HCT116 (cell line): ENCODE data around the gene ZNF189.

ENCODE experiments used
- CBX3 ChIP-seq: IDR thresholded peaks from 2 replicates; pipeline ENCODE4 v1.6.1; 2012; ENCODE audit warnings: low read depth
- EZH2 ChIP-seq: fragments of 200-600 bp; sonication (generic); IDR thresholded peaks from 2 replicates; pipeline ENCODE4 v1.6.1; 2017; ENCODE audit warnings: antibody characterized with exemption, mixed run types
- EZH2phosphoT487 ChIP-seq: fragments of 200-600 bp; IDR thresholded peaks from 2 replicates; pipeline ENCODE4 v1.6.1; 2018; ENCODE audit warnings: antibody characterized with exemption, borderline replicate concordance
- JUND ChIP-seq: IDR thresholded peaks from 2 replicates; pipeline ENCODE4 v1.6.1; 2012
- POLR2A ChIP-seq: IDR thresholded peaks from 2 replicates; pipeline ENCODE4 v1.7.0; 2011; ENCODE audit warnings: borderline replicate concordance; ENCODE audit not compliant: insufficient read depth, insufficient read length; ENCODE audit errors: extremely low read depth
- RAD21 ChIP-seq: IDR thresholded peaks from 2 replicates; pipeline ENCODE4 v1.6.1; 2012; ENCODE audit warnings: low read depth, mild to moderate bottlenecking
- SIN3A ChIP-seq: IDR thresholded peaks from 2 replicates; pipeline ENCODE4 v1.6.1; 2012; ENCODE audit warnings: low read depth
- ZNF274 ChIP-seq: fragments of 200-500 bp; sonication (Bioruptor generic); IDR thresholded peaks from 2 replicates; pipeline ENCODE4 v1.6.1; 2014; ENCODE audit warnings: mild to moderate bottlenecking, low read depth, low read length, inconsistent platforms
- TF ChIP-seq, protein P1 (sequence below), 3 experiments: fragments of 200-600 bp in 1 of 3; sonication (generic) in 1 of 3; IDR thresholded peaks in 2 of 3; conservative IDR thresholded peaks in 1 of 3; 2 replicates each; pipeline ENCODE4 v1.5.1; 2012 to 2017; ENCODE audit warnings: low read depth in 2 of 3, low read length in 2 of 3, antibody characterized with exemption in 1 of 3, borderline replicate concordance in 1 of 3, control low read depth in 1 of 3, mild to moderate bottlenecking in 1 of 3, mixed read lengths in 1 of 3, mixed run types in 1 of 3, moderate library complexity in 1 of 3; ENCODE audit not compliant: insufficient read depth in 1 of 3
- TF ChIP-seq, protein P2 (sequence below): IDR thresholded peaks from 2 replicates; pipeline ENCODE4 v1.6.1; 2012
- TF ChIP-seq, protein P3 (sequence below): IDR thresholded peaks from 2 replicates; pipeline ENCODE4 v1.6.1; 2012; ENCODE audit warnings: low read depth

GRCh38 chr9:101350285-101350684, 48.4 kb upstream of the ZNF189 start:
- TF ChIP-seq, protein P1, sequence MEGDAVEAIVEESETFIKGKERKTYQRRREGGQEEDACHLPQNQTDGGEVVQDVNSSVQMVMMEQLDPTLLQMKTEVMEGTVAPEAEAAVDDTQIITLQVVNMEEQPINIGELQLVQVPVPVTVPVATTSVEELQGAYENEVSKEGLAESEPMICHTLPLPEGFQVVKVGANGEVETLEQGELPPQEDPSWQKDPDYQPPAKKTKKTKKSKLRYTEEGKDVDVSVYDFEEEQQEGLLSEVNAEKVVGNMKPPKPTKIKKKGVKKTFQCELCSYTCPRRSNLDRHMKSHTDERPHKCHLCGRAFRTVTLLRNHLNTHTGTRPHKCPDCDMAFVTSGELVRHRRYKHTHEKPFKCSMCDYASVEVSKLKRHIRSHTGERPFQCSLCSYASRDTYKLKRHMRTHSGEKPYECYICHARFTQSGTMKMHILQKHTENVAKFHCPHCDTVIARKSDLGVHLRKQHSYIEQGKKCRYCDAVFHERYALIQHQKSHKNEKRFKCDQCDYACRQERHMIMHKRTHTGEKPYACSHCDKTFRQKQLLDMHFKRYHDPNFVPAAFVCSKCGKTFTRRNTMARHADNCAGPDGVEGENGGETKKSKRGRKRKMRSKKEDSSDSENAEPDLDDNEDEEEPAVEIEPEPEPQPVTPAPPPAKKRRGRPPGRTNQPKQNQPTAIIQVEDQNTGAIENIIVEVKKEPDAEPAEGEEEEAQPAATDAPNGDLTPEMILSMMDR (IDR thresholded peaks at IDR 0.05 in 2 of 3, conservative IDR thresholded peaks at IDR 0.05 in 1 of 3; ENCODE audit: borderline replicate concordance in 1 of 3, insufficient read depth in 1 of 3, low read depth in 2 of 3, low read length in 2 of 3) = no peak
- TF ChIP-seq EZH2 = no peak
- TF ChIP-seq SIN3A = no peak
- no peak for TF ChIP-seq JUND
- TF ChIP-seq POLR2A = no peak
- TF ChIP-seq ZNF274 = no peak
- TF ChIP-seq, protein P2, sequence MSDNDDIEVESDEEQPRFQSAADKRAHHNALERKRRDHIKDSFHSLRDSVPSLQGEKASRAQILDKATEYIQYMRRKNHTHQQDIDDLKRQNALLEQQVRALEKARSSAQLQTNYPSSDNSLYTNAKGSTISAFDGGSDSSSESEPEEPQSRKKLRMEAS = no peak
- TF ChIP-seq, protein P3, sequence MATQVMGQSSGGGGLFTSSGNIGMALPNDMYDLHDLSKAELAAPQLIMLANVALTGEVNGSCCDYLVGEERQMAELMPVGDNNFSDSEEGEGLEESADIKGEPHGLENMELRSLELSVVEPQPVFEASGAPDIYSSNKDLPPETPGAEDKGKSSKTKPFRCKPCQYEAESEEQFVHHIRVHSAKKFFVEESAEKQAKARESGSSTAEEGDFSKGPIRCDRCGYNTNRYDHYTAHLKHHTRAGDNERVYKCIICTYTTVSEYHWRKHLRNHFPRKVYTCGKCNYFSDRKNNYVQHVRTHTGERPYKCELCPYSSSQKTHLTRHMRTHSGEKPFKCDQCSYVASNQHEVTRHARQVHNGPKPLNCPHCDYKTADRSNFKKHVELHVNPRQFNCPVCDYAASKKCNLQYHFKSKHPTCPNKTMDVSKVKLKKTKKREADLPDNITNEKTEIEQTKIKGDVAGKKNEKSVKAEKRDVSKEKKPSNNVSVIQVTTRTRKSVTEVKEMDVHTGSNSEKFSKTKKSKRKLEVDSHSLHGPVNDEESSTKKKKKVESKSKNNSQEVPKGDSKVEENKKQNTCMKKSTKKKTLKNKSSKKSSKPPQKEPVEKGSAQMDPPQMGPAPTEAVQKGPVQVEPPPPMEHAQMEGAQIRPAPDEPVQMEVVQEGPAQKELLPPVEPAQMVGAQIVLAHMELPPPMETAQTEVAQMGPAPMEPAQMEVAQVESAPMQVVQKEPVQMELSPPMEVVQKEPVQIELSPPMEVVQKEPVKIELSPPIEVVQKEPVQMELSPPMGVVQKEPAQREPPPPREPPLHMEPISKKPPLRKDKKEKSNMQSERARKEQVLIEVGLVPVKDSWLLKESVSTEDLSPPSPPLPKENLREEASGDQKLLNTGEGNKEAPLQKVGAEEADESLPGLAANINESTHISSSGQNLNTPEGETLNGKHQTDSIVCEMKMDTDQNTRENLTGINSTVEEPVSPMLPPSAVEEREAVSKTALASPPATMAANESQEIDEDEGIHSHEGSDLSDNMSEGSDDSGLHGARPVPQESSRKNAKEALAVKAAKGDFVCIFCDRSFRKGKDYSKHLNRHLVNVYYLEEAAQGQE = no peak
- no peak for TF ChIP-seq RAD21
- TF ChIP-seq CBX3 = no peak
- no peak for TF ChIP-seq EZH2phosphoT487
